ENCODE measurements around the gene PIK3C3.

Gene PIK3C3

GRCh38 chr18:41949206-41949920, 5.7 kb upstream of the PIK3C3 start:
- no peaks in the 10 kb centered on the region for H3K27me3 ChIP-seq (ENCODE audit: insufficient read depth, low read length)
- H3K4me3 ChIP-seq (ENCODE audit: low read depth, low read length) = no peak overlapping the region
- no peak overlapping the region for H4K8ac ChIP-seq (ENCODE audit: low read depth, low read length)
- no peak overlapping the region for H3K23ac ChIP-seq (ENCODE audit: low read length)
- no peak overlapping the region for H3K27ac ChIP-seq (ENCODE audit: low read depth, low read length)
- no peak overlapping the region for H3K18ac ChIP-seq (ENCODE audit: low read length)
- H4K91ac ChIP-seq (ENCODE audit: low read depth, low read length) = no peak overlapping the region
- no peak overlapping the region for H2BK5ac ChIP-seq (ENCODE audit: low read depth, low read length, poor library complexity)
- no peaks in the 10 kb centered on the region for H3K79me1 ChIP-seq (ENCODE audit: low read length)
- H3K9ac ChIP-seq (ENCODE audit: low read length) = no peak overlapping the region
- no CpG with 5 or more reads among the region's 2 CpGs for WGBS (ENCODE audit: extremely low coverage, insufficient coverage, insufficient read length)
- no peak overlapping the region for H4K12ac ChIP-seq (ENCODE audit: low read depth, low read length)
- H3K4me1 ChIP-seq (ENCODE audit: control insufficient read depth in 1 of 2, insufficient read depth in 2 of 2, low read length in 2 of 2) = no peaks in the 10 kb centered on the region
- no peak overlapping the region for H2BK12ac ChIP-seq (ENCODE audit: low read length)
- H2BK120ac ChIP-seq (ENCODE audit: insufficient read depth, low read length, poor library complexity) = no peak overlapping the region
- H3K9me3 ChIP-seq (ENCODE audit: insufficient read depth, low read depth, low read length) = no peaks in the 10 kb centered on the region
- no peak overlapping the region for H3K14ac ChIP-seq (ENCODE audit: low read length)
- no peak overlapping the region for H3K4me2 ChIP-seq (ENCODE audit: low read length)
- H3K79me2 ChIP-seq (ENCODE audit: control insufficient read depth, insufficient read depth, low read length, poor library complexity) = no peaks in the 10 kb centered on the region
- no peak overlapping the region for H3K4ac ChIP-seq (ENCODE audit: low read depth, low read length)
- no peak overlapping the region for H2AK5ac ChIP-seq (ENCODE audit: low read length)
- H3K36me3 ChIP-seq (ENCODE audit: control insufficient read depth in 1 of 2, insufficient read depth in 2 of 2, low read length in 2 of 2) = no peaks in the 10 kb centered on the region
- DNase-seq = no peak
- no peak overlapping the region for H2AFZ ChIP-seq (ENCODE audit: insufficient read depth, low read length, poor library complexity)

- H3K4me2 ChIP-seq (ENCODE audit: low read length) = peak overlapping the region; percentile 82
- H3K14ac ChIP-seq (ENCODE audit: low read length) = no peak overlapping the region
- H3K4me3 ChIP-seq (ENCODE audit: low read depth, low read length) = peak overlapping the region; percentile 91
- H3K4ac ChIP-seq (ENCODE audit: low read depth, low read length) = peak overlapping the region; percentile 60
- H3K9me3 ChIP-seq (ENCODE audit: insufficient read depth, low read depth, low read length) = no peaks in the 10 kb centered on the region
- no peak overlapping the region for H3K18ac ChIP-seq (ENCODE audit: low read length)
- no CpG with 5 or more reads among the region's 11 CpGs for WGBS (ENCODE audit: extremely low coverage, insufficient coverage, insufficient read length)
- H4K12ac ChIP-seq (ENCODE audit: low read depth, low read length) = no peak overlapping the region
- no peak overlapping the region for H2BK5ac ChIP-seq (ENCODE audit: low read depth, low read length, poor library complexity)
- no peak overlapping the region for H2AK5ac ChIP-seq (ENCODE audit: low read length)
- peak in 1 of 2 donors; percentile 8 for DNase-seq
- H3K9ac ChIP-seq (ENCODE audit: low read length) = peak overlapping the region; percentile 38
- no peaks in the 10 kb centered on the region for H3K4me1 ChIP-seq (ENCODE audit: control insufficient read depth in 1 of 2, insufficient read depth in 2 of 2, low read length in 2 of 2)
- no peak overlapping the region for H2AFZ ChIP-seq (ENCODE audit: insufficient read depth, low read length, poor library complexity)
- H4K91ac ChIP-seq (ENCODE audit: low read depth, low read length) = no peak overlapping the region
- no peak overlapping the region for H2BK120ac ChIP-seq (ENCODE audit: insufficient read depth, low read length, poor library complexity)
- peaks cover 3% of the 10 kb centered on the region for H3K79me2 ChIP-seq (ENCODE audit: control insufficient read depth, insufficient read depth, low read length, poor library complexity)
- no peak overlapping the region for H4K8ac ChIP-seq (ENCODE audit: low read depth, low read length)
- H3K23ac ChIP-seq (ENCODE audit: low read length) = no peak overlapping the region
- H2BK12ac ChIP-seq (ENCODE audit: low read length) = no peak overlapping the region
- H3K36me3 ChIP-seq (ENCODE audit: control insufficient read depth in 1 of 2, insufficient read depth in 2 of 2, low read length in 2 of 2) = peaks cover 3 to 5% of the 10 kb centered on the region in 2 experiments
- H3K27me3 ChIP-seq (ENCODE audit: insufficient read depth, low read length) = no peaks in the 10 kb centered on the region
- H3K79me1 ChIP-seq (ENCODE audit: low read length) = no peaks in the 10 kb centered on the region
- H3K27ac ChIP-seq (ENCODE audit: low read depth, low read length) = no peak overlapping the region
Observed at GRCh38 chr18:41955688-41956087, 654 bp downstream of the PIK3C3 start.

GRCh38 chr18:41959045-41959444, 4.0 kb downstream of the PIK3C3 start:
- H2BK120ac ChIP-seq (ENCODE audit: insufficient read depth, low read length, poor library complexity) = no peak overlapping the region
- H3K27ac ChIP-seq (ENCODE audit: low read depth, low read length) = no peak overlapping the region
- no peak for DNase-seq
- H3K9me3 ChIP-seq (ENCODE audit: insufficient read depth, low read depth, low read length) = no peaks in the 10 kb centered on the region
- no peak overlapping the region for H3K14ac ChIP-seq (ENCODE audit: low read length)
- H3K4me2 ChIP-seq (ENCODE audit: low read length) = no peak overlapping the region
- H3K9ac ChIP-seq (ENCODE audit: low read length) = no peak overlapping the region
- no peaks in the 10 kb centered on the region for H3K4me1 ChIP-seq (ENCODE audit: control insufficient read depth in 1 of 2, insufficient read depth in 2 of 2, low read length in 2 of 2)
- H2BK5ac ChIP-seq (ENCODE audit: low read depth, low read length, poor library complexity) = no peak overlapping the region
- H3K4me3 ChIP-seq (ENCODE audit: low read depth, low read length) = no peak overlapping the region
- WGBS (ENCODE audit: extremely low coverage, insufficient coverage, insufficient read length) = 100% methylated on average over 1 of the region's 1 CpG
- H4K8ac ChIP-seq (ENCODE audit: low read depth, low read length) = no peak overlapping the region
- H2AK5ac ChIP-seq (ENCODE audit: low read length) = no peak overlapping the region
- H3K18ac ChIP-seq (ENCODE audit: low read length) = no peak overlapping the region
- no peaks in the 10 kb centered on the region for H3K27me3 ChIP-seq (ENCODE audit: insufficient read depth, low read length)
- H3K36me3 ChIP-seq (ENCODE audit: control insufficient read depth in 1 of 2, insufficient read depth in 2 of 2, low read length in 2 of 2) = peaks cover 4 to 6% of the 10 kb centered on the region in 2 experiments
- no peak overlapping the region for H4K91ac ChIP-seq (ENCODE audit: low read depth, low read length)
- H3K23ac ChIP-seq (ENCODE audit: low read length) = no peak overlapping the region
- no peaks in the 10 kb centered on the region for H3K79me1 ChIP-seq (ENCODE audit: low read length)
- peaks cover 3% of the 10 kb centered on the region for H3K79me2 ChIP-seq (ENCODE audit: control insufficient read depth, insufficient read depth, low read length, poor library complexity)
- H2AFZ ChIP-seq (ENCODE audit: insufficient read depth, low read length, poor library complexity) = no peak overlapping the region
- no peak overlapping the region for H4K12ac ChIP-seq (ENCODE audit: low read depth, low read length)
- no peak overlapping the region for H3K4ac ChIP-seq (ENCODE audit: low read depth, low read length)
- no peak overlapping the region for H2BK12ac ChIP-seq (ENCODE audit: low read length)

GRCh38 chr18:41965634-41966255, 10.7 kb downstream of the PIK3C3 start:
- DNase-seq = peak; percentile 18 to 48

More at GRCh38 chr18:41965634-41966255, 10.7 kb downstream of the PIK3C3 start:
- Histone ChIP-seq H3K4ac (ENCODE audit: low read depth, low read length) (no peak overlapping the region), H3K27ac (ENCODE audit: low read depth, low read length) (no peak overlapping the region), H2BK5ac (ENCODE audit: low read depth, low read length, poor library complexity) (no peak overlapping the region), H3K18ac (ENCODE audit: low read length) (no peak overlapping the region), H3K9me3 (ENCODE audit: insufficient read depth, low read depth, low read length) (no peaks in the 10 kb centered on the region), H2AK5ac (ENCODE audit: low read length) (no peak overlapping the region), H2AFZ (ENCODE audit: insufficient read depth, low read length, poor library complexity) (no peak overlapping the region), H3K4me1 (ENCODE audit: control insufficient read depth in 1 of 2, insufficient read depth in 2 of 2, low read length in 2 of 2) (no peaks in the 10 kb centered on the region), H4K91ac (ENCODE audit: low read depth, low read length) (no peak overlapping the region), H3K79me1 (ENCODE audit: low read length) (no peaks in the 10 kb centered on the region), H2BK120ac (ENCODE audit: insufficient read depth, low read length, poor library complexity) (no peak overlapping the region), H3K36me3 (ENCODE audit: control insufficient read depth in 1 of 2, insufficient read depth in 2 of 2, low read length in 2 of 2) (peaks cover 7 to 16% of the 10 kb centered on the region in 2 experiments), H3K79me2 (ENCODE audit: control insufficient read depth, insufficient read depth, low read length, poor library complexity) (no peaks in the 10 kb centered on the region), H3K27me3 (ENCODE audit: insufficient read depth, low read length) (no peaks in the 10 kb centered on the region), H4K8ac (ENCODE audit: low read depth, low read length) (no peak overlapping the region), H3K4me3 (ENCODE audit: low read depth, low read length) (no peak overlapping the region), H3K4me2 (ENCODE audit: low read length) (no peak overlapping the region), H2BK12ac (ENCODE audit: low read length) (no peak overlapping the region), H3K9ac (ENCODE audit: low read length) (no peak overlapping the region), H3K14ac (ENCODE audit: low read length) (no peak overlapping the region), H3K23ac (ENCODE audit: low read length) (no peak overlapping the region), H4K12ac (ENCODE audit: low read depth, low read length) (no peak overlapping the region)
- no CpG with 5 or more reads among the region's 7 CpGs for WGBS (ENCODE audit: extremely low coverage, insufficient coverage, insufficient read length)
